ENCODE data around the gene NEK1. TPM values are rescaled to one million over a fixed set of nuclear protein-coding genes. Genes with fewer than 3 reads are reported as not detected.

NEK1 gene
- polyA plus RNA-seq, 1 of the 3 experiments (the other 2 are of a cell fraction) = 2.0 TPM

- Histone ChIP-seq H2AFZ (ENCODE audit: low read depth) (no peak overlapping the region), H3K36me3 (replicated peaks in 1 of 2; ENCODE audit: control insufficient read depth in 1 of 2, insufficient read depth in 2 of 2, low read length in 1 of 2) (peaks cover 2 to 5% of the 10 kb centered on the region in 2 experiments), H3K4me3 (ENCODE audit: low read depth in 2 of 2, low read length in 1 of 2) (no peak overlapping the region), H4K20me1 (ENCODE audit: insufficient read depth) (no peaks in the 10 kb centered on the region), H3K9ac (no peak overlapping the region), H3K4me2 (no peak overlapping the region), H3K79me2 (ENCODE audit: insufficient read depth) (no peaks in the 10 kb centered on the region), H3K27me3 (ENCODE audit: insufficient read depth) (no peaks in the 10 kb centered on the region), H3F3A (replicated peaks; ENCODE audit: insufficient read depth) (no peaks in the 10 kb centered on the region), H3K27ac (ENCODE audit: low read depth in 2 of 2, low read length in 1 of 2) (no peak overlapping the region), H3K9me2 (no peaks in the 10 kb centered on the region), H3K9me3 (no peaks in the 10 kb centered on the region), H3K4me1 (ENCODE audit: control insufficient read depth in 1 of 2, insufficient read depth in 2 of 2, low read depth in 1 of 2, low read length in 1 of 2) (no peaks in the 10 kb centered on the region; a peak in 2 of 4 replicates)
- ChIA-PET CTCF (interaction anchor here (1.4 kb wide), 1 partner anchor 390 kb away, joined by 4 read pairs; no protein-coding TSS in a partner anchor), POLR2A (no interaction called here)
- WGBS (ENCODE audit: low lambda C conversion rate) = 94% methylated on average over 1 of the region's 1 CpG
- TF ChIP-seq USF2 (IDR thresholded peaks at IDR 0.05; ENCODE audit: borderline replicate concordance, low read depth, low read length) (no peak), IRF3 (IDR thresholded peaks at IDR 0.05; ENCODE audit: low read depth, low read length) (no peak), RFX5 (IDR thresholded peaks at IDR 0.05; ENCODE audit: low read length) (no peak), MAX (IDR thresholded peaks at IDR 0.05; ENCODE audit: low read depth) (no peak), MXI1 (IDR thresholded peaks at IDR 0.05; ENCODE audit: low read depth, low read length) (no peak), POLR2AphosphoS5 (IDR thresholded peaks at IDR 0.05; ENCODE audit: low read depth, low read length) (no peak), ZBTB33 (IDR thresholded peaks at IDR 0.05; ENCODE audit: borderline replicate concordance, low read depth) (no peak), EP300 (IDR thresholded peaks at IDR 0.05; ENCODE audit: borderline replicate concordance in 1 of 2, low read depth in 1 of 2, low read length in 1 of 2) (no peak), FOXJ3 (CRISPR knock-in tag; IDR thresholded peaks at IDR 0.05) (no peak), TEAD4 (IDR thresholded peaks at IDR 0.05; ENCODE audit: borderline replicate concordance, insufficient read depth) (no peak), ELF1 (IDR thresholded peaks at IDR 0.05) (no peak), RCOR1 (IDR thresholded peaks at IDR 0.05; ENCODE audit: low read length) (no peak), CTCF (IDR thresholded peaks at IDR 0.05) (no peak), RAD21 (IDR thresholded peaks at IDR 0.05; ENCODE audit: low read length) (no peak), SIN3A (IDR thresholded peaks at IDR 0.05; ENCODE audit: borderline replicate concordance, low read depth, low read length) (no peak)
- no peak for DNase-seq
Measured at GRCh38 chr4:169414913-169415312, 197.5 kb downstream of the NEK1 start.
